OCI-LY3 (cell line): ENCODE data around the gene GPR176.

ENCODE experiments used
- H2AFZ ChIP-seq: fragments of 200-600, 300-600 bp; shearing (Covaris generic); 2 replicates; pipeline ENCODE4 v1.6.0; 2014; ENCODE audit warnings: antibody characterized with exemption, low read depth, low read length
- H3K27ac ChIP-seq: fragments of 200-600, 300-600 bp; sonication (generic); 2 replicates; pipeline ENCODE4 v1.5.1; 2014; ENCODE audit warnings: mild to moderate bottlenecking, low read length, moderate library complexity, mixed read lengths
- H3K27me3 ChIP-seq: fragments of 200-600, 300-600 bp; sonication (generic); 2 replicates; pipeline ENCODE4 v1.6.1; 2014; ENCODE audit warnings: low read depth, low read length, mixed read lengths
- H3K36me3 ChIP-seq: fragments of 200-600, 300-600 bp; sonication (generic); replicated peaks from 2 replicates; pipeline ENCODE3; 2014; ENCODE audit warnings: low read depth, low read length, mixed read lengths
- H3K4me1 ChIP-seq: fragments of 300-600, 200-600 bp; sonication (generic); 2 replicates; pipeline ENCODE4 v1.6.1; 2014; ENCODE audit warnings: low read length, mixed read lengths
- H3K4me2 ChIP-seq: fragments of 200-600, 300-600 bp; sonication (generic); 2 replicates; pipeline ENCODE4 v1.6.1; 2014; ENCODE audit warnings: low read length, mixed read lengths
- H3K4me3 ChIP-seq: fragments of 300-600, 200-600 bp; sonication (generic); 2 replicates; pipeline ENCODE4 v1.5.1; 2014; ENCODE audit warnings: antibody characterized with exemption, mild to moderate bottlenecking, low read length, moderate library complexity
- H3K79me2 ChIP-seq: fragments of 300-600, 200-600 bp; shearing (Covaris generic); 2 replicates; pipeline ENCODE4 v1.6.1; 2014; ENCODE audit warnings: mild to moderate bottlenecking, low read length, mixed read lengths
- H3K9ac ChIP-seq: fragments of 300-600, 200-600 bp; shearing (Covaris generic); 2 replicates; pipeline ENCODE4 v1.6.0; 2014; ENCODE audit warnings: mild to moderate bottlenecking, low read length, moderate library complexity
- H3K9me3 ChIP-seq: fragments of 200-600, 300-600 bp; shearing (Covaris generic); 2 replicates; pipeline ENCODE4 v1.6.1; 2014; ENCODE audit warnings: low read length, mixed read lengths; ENCODE audit not compliant: insufficient read depth
- H4K20me1 ChIP-seq: fragments of 200-600, 300-600 bp; sonication (generic); 2 replicates; pipeline ENCODE4 v1.6.1; 2016; ENCODE audit warnings: low read length, mixed read lengths; ENCODE audit not compliant: insufficient read depth
- EZH2phosphoT487 ChIP-seq: fragments of 200-600 bp; shearing (Covaris generic); IDR thresholded peaks from 2 replicates; pipeline ENCODE4 v1.6.1; 2018; ENCODE audit warnings: antibody characterized with exemption, mixed run types, low read depth
- TF ChIP-seq, protein P1 (sequence below): fragments of 200-600, 300-600 bp; sonication (generic); IDR thresholded peaks from 2 replicates; pipeline ENCODE4 v1.5.1; 2014; ENCODE audit warnings: antibody characterized with exemption, low read length, low read depth

GPR176 gene

DNA sequence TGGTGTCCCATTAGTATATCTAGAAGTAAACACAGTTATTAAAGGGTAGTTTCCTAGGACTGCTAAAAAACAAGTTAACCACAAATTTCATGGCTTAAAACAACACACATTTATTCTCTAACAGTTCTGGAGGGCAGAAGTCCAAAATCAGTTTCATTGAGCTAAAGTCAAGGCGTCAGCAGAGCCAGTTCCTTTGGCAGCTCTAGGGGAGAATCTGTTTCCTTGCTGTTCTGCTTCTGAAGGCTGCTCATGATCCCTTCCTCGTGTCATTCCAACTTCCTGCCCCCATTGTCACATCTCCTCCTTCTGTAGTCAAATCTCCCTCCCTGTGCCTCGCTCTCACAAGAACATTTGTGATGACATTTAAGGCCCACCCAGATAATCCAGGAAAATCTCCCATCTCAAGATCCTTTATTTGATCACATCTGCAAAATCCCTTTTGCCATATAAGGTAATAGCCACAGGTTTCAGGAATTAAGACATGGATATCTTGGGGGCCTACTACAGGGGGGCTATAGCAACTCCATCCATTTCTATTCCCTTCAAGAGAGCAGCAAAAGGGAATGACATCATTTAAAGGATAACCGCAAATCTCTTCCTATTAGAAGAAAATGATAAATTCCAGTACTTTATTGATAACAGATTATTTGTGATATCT, 50.1 kb downstream of the GPR176 start:
- H3K9me3 ChIP-seq = no peaks in the 10 kb centered on the region
- no peaks in the 10 kb centered on the region for H4K20me1 ChIP-seq
- H3K36me3 ChIP-seq = no peaks in the 10 kb centered on the region
- H3K4me2 ChIP-seq = no peak overlapping the region
- no peak overlapping the region for H2AFZ ChIP-seq
- no peaks in the 10 kb centered on the region for H3K79me2 ChIP-seq
- H3K9ac ChIP-seq = no peak overlapping the region
- H3K4me1 ChIP-seq = peaks cover 27% of the 10 kb centered on the region
- no peak overlapping the region for H3K27ac ChIP-seq
- H3K4me3 ChIP-seq = no peak overlapping the region
- H3K27me3 ChIP-seq = no peaks in the 10 kb centered on the region
- TF ChIP-seq, protein P1, sequence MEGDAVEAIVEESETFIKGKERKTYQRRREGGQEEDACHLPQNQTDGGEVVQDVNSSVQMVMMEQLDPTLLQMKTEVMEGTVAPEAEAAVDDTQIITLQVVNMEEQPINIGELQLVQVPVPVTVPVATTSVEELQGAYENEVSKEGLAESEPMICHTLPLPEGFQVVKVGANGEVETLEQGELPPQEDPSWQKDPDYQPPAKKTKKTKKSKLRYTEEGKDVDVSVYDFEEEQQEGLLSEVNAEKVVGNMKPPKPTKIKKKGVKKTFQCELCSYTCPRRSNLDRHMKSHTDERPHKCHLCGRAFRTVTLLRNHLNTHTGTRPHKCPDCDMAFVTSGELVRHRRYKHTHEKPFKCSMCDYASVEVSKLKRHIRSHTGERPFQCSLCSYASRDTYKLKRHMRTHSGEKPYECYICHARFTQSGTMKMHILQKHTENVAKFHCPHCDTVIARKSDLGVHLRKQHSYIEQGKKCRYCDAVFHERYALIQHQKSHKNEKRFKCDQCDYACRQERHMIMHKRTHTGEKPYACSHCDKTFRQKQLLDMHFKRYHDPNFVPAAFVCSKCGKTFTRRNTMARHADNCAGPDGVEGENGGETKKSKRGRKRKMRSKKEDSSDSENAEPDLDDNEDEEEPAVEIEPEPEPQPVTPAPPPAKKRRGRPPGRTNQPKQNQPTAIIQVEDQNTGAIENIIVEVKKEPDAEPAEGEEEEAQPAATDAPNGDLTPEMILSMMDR = no peak
- TF ChIP-seq EZH2phosphoT487 = no peak

DNA sequence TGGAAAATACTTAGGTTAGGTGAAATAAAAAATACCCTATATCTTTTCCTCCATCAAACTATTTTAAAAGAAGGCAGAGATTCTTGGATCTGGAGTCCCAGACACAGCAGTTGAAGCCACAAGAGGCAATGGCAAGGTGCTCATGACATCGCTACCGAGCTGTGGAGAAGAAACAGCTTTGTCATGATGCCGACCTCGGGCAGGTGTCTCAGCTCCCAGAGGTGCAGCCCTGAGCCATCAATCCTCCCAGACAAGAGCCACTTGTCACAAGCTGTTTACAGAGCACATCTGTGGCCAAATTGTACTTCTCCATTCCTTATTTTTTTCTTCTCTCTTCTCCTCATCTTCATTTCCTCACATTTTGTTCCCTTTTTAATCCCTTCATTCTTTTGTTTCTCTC, 50.8 kb downstream of the GPR176 start:
- Histone ChIP-seq H3K79me2 (no peaks in the 10 kb centered on the region), H3K9ac (no peak overlapping the region), H3K4me3 (no peak overlapping the region), H3K27me3 (no peaks in the 10 kb centered on the region), H3K9me3 (no peaks in the 10 kb centered on the region), H4K20me1 (no peaks in the 10 kb centered on the region), H3K27ac (no peak overlapping the region), H3K4me1 (peaks cover 22% of the 10 kb centered on the region), H2AFZ (no peak overlapping the region), H3K36me3 (no peaks in the 10 kb centered on the region), H3K4me2 (no peak overlapping the region)
- no peak for TF ChIP-seq EZH2phosphoT487
- TF ChIP-seq, protein P1 = no peak

DNA sequence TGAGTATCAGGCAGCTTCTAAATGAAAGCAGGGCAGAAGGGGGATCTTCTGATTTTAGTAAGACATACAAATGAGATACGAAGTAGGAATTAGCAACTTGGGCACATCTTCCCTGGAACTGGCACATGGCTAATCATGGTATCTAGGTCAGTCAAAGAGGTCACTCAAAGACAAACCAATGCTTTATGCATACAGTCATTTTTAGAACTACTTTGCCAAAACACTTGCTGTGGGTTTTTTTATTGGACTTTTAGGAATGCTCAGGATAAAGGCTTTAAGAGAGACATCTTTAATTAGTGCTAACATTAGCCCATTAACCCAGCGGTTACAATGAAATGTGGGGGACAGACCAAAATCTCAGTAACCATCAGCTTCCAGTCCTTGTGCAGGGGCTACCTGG, 51.7 kb downstream of the GPR176 start:
- TF ChIP-seq EZH2phosphoT487 = no peak
- TF ChIP-seq, protein P1 = no peak
- Histone ChIP-seq H3K36me3 (no peaks in the 10 kb centered on the region), H3K9ac (no peak overlapping the region), H3K79me2 (no peaks in the 10 kb centered on the region), H3K4me2 (no peak overlapping the region), H3K27me3 (no peaks in the 10 kb centered on the region), H4K20me1 (no peaks in the 10 kb centered on the region), H2AFZ (no peak overlapping the region), H3K9me3 (no peaks in the 10 kb centered on the region), H3K27ac (no peak overlapping the region), H3K4me3 (no peak overlapping the region), H3K4me1 (peaks cover 14% of the 10 kb centered on the region)

DNA sequence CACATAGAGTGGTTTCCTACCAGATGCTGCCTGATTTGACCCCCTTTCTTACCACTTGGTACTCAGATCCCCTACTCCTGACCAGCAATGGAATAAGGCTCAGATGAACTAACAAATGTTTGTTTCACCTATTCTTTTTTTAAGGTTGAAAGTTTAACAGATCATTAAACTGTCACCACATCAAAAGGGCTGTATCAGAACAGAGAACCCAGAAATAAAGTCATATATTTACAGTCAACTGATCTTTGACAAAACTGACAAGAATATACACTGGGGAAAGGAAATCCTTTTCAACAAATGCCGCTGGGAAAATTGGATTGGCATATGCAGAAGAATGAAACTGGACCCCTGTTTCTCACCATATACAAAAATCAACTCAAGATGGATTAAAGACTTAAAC, 56.0 kb downstream of the GPR176 start:
- Histone ChIP-seq H3K36me3 (no peaks in the 10 kb centered on the region), H3K9me3 (no peaks in the 10 kb centered on the region), H3K79me2 (no peaks in the 10 kb centered on the region), H3K4me3 (no peak overlapping the region), H3K4me1 (peaks cover 5% of the 10 kb centered on the region; the same call in 1 of the 2 replicates), H3K27me3 (no peaks in the 10 kb centered on the region), H3K4me2 (no peak overlapping the region), H3K27ac (no peak overlapping the region), H4K20me1 (no peaks in the 10 kb centered on the region), H3K9ac (no peak overlapping the region), H2AFZ (no peak overlapping the region)
- TF ChIP-seq, protein P1 = no peak
- TF ChIP-seq EZH2phosphoT487 = no peak
